LNCAP (cell line): Measurements from ENCODE around the gene QKI.

Experiments used
- CTCF ChIP-seq: fragments of 450-650 bp; IDR thresholded peaks from 2 replicates; pipeline ENCODE4 v1.5.1; 2017; ENCODE audit warnings: mild to moderate bottlenecking

The QKI gene

GRCh38 chr6:163536770-163537169 is 122.3 kb downstream of the QKI start:
- no peak for TF ChIP-seq CTCF

GRCh38 chr6:163538331-163538730 is 123.8 kb downstream of the QKI start:
- TF ChIP-seq CTCF, result no peak

GRCh38 chr6:163539101-163539762 is 124.7 kb downstream of the QKI start:
- TF ChIP-seq CTCF, result no peak

GRCh38 chr6:163543321-163543720 is 128.8 kb downstream of the QKI start:
- TF ChIP-seq CTCF, result no peak

GRCh38 chr6:163545370-163545769 is 130.9 kb downstream of the QKI start:
- no peak for TF ChIP-seq CTCF

GRCh38 chr6:163547287-163547686 is 132.8 kb downstream of the QKI start:
- no peak for TF ChIP-seq CTCF

- no peak for TF ChIP-seq CTCF
These were observed 134.1 kb downstream of the QKI start for GRCh38 chr6:163548624-163549023.

- no peak for TF ChIP-seq CTCF
These were observed 139.5 kb downstream of the QKI start for GRCh38 chr6:163554032-163554431.
